ENCODE data around the gene TMEM123.

TMEM123 gene

GRCh38 chr11:102361086-102362031, 91.2 kb downstream of the TMEM123 start:
- H3K4me3 ChIP-seq (replicated peaks; ENCODE audit: low read depth, low read length): no peak overlapping the region
- DNase-seq (ENCODE audit: low read depth): no peak
- TF ChIP-seq CTCF (IDR thresholded peaks at IDR 0.05; ENCODE audit: low read length, missing control alignments): no peak

GRCh38 chr11:102360681-102361080, 91.9 kb downstream of the TMEM123 start:
- TF ChIP-seq CTCF (IDR thresholded peaks at IDR 0.05; ENCODE audit: low read length, missing control alignments): no peak
- no peak overlapping the region for H3K4me3 ChIP-seq (replicated peaks; ENCODE audit: low read depth, low read length)
- DNase-seq (ENCODE audit: low read depth): no peak

GRCh38 chr11:102359372-102359771, 93.2 kb downstream of the TMEM123 start:
- TF ChIP-seq CTCF (IDR thresholded peaks at IDR 0.05; ENCODE audit: low read length, missing control alignments): no peak
- DNase-seq (ENCODE audit: low read depth): no peak
- H3K4me3 ChIP-seq (replicated peaks; ENCODE audit: low read depth, low read length): no peak overlapping the region

GRCh38 chr11:102357116-102357515, 95.4 kb downstream of the TMEM123 start:
- no peak for DNase-seq (ENCODE audit: low read depth)
- TF ChIP-seq CTCF (IDR thresholded peaks at IDR 0.05; ENCODE audit: low read length, missing control alignments): no peak
- no peak overlapping the region for H3K4me3 ChIP-seq (replicated peaks; ENCODE audit: low read depth, low read length)

- H3K4me3 ChIP-seq (replicated peaks; ENCODE audit: low read depth, low read length): peak overlapping the region; percentile 87
- DNase-seq (ENCODE audit: low read depth): peak; percentile 44
- no peak for TF ChIP-seq CTCF (IDR thresholded peaks at IDR 0.05; ENCODE audit: low read length, missing control alignments)
These were observed 104.8 kb downstream of the TMEM123 start for GRCh38 chr11:102347462-102348370.

- peak within 1 kb of the TSS; percentile 87 for H3K4me3 ChIP-seq (replicated peaks; ENCODE audit: low read depth, low read length)
- peak; percentile 92 for DNase-seq (ENCODE audit: low read depth)
- TF ChIP-seq CTCF (IDR thresholded peaks at IDR 0.05; ENCODE audit: low read length, missing control alignments): peak; percentile 50
These were observed 105.7 kb downstream of the TMEM123 start, which contains the start of gene BIRC2 for GRCh38 chr11:102346748-102347461. BIRC2 (plus strand) TSS chr11:102347214; CDS start chr11:102349855, 2,641 bp downstream.

Measured in fibroblast of pulmonary artery (primary cell).